ENCODE measurements around the gene CYP2W1.

Gene CYP2W1

GRCh38 chr7:1004018-1004852 lies 21.3 kb downstream of the CYP2W1 start:
- no peak overlapping the region for H3K4me3 ChIP-seq (ENCODE audit: low read depth, low read length)
- no peak for DNase-seq (ENCODE audit: low read depth)
- TF ChIP-seq CTCF (conservative IDR thresholded peaks at IDR 0.05; ENCODE audit: low read depth, low read length), result no peak

GRCh38 chr7:1005303-1005702 lies 22.3 kb downstream of the CYP2W1 start:
- no peak overlapping the region for H3K4me3 ChIP-seq (ENCODE audit: low read depth, low read length)
- DNase-seq (ENCODE audit: low read depth), result no peak
- no peak for TF ChIP-seq CTCF (conservative IDR thresholded peaks at IDR 0.05; ENCODE audit: low read depth, low read length)

GRCh38 chr7:1007901-1008300 lies 24.9 kb downstream of the CYP2W1 start:
- DNase-seq (ENCODE audit: low read depth), result no peak
- no peak for TF ChIP-seq CTCF (conservative IDR thresholded peaks at IDR 0.05; ENCODE audit: low read depth, low read length)
- H3K4me3 ChIP-seq (ENCODE audit: low read depth, low read length), result no peak overlapping the region

GRCh38 chr7:1008733-1009363 lies 25.9 kb downstream of the CYP2W1 start:
- no peak for TF ChIP-seq CTCF (conservative IDR thresholded peaks at IDR 0.05; ENCODE audit: low read depth, low read length)
- H3K4me3 ChIP-seq (ENCODE audit: low read depth, low read length), result no peak overlapping the region
- no peak for DNase-seq (ENCODE audit: low read depth)

GRCh38 chr7:1009747-1010146 lies 26.8 kb downstream of the CYP2W1 start:
- TF ChIP-seq CTCF (conservative IDR thresholded peaks at IDR 0.05; ENCODE audit: low read depth, low read length), result no peak
- H3K4me3 ChIP-seq (ENCODE audit: low read depth, low read length), result no peak overlapping the region
- DNase-seq (ENCODE audit: low read depth), result no peak

GRCh38 chr7:1010226-1010625 lies 27.2 kb downstream of the CYP2W1 start:
- no peak for DNase-seq (ENCODE audit: low read depth)
- H3K4me3 ChIP-seq (ENCODE audit: low read depth, low read length), result no peak overlapping the region
- no peak for TF ChIP-seq CTCF (conservative IDR thresholded peaks at IDR 0.05; ENCODE audit: low read depth, low read length)
